Right lobe of liver (tissue), 6 donors: Measurements from ENCODE around the gene SHISA9. TPM values are rescaled to one million over a fixed set of nuclear protein-coding genes. Genes with fewer than 3 reads are reported as not detected.
"Not testable (repeated sequence)": the region's sequence is repeated elsewhere in the genome, so short reads cannot be mapped to it uniquely, and the experiment has no call there.

ENCODE experiments used
- ATAC-seq, 4 donors: fragments of 200-7000 bp; cut with Tn5 transposase; one replicate each; pipeline ENCODE4 v1.9.1; 2020; ENCODE audit warnings: mild to moderate bottlenecking in 4 of 4, moderate library complexity in 4 of 4
- DNase-seq, 3 donors: peaks; one replicate each; pipeline ENCODE4 v3.0.0-alpha.2; 2020
- H3K27ac ChIP-seq, 3 donors: fragments of 200-600 bp; one replicate each; pipeline ENCODE4 v1.8.0; 2022
- H3K27me3 ChIP-seq, 2 donors: fragments of 200-600 bp; one replicate each; pipeline ENCODE4 v1.8.0; 2022
- H3K36me3 ChIP-seq, 4 donors: fragments of 200-600 bp; sonication (generic) in 1 of 4; one replicate each; pipeline versions ENCODE4 v1.5.1 to v1.8.0; 2017 to 2022; ENCODE audit warnings: control low read depth in 1 of 4
- H3K4me1 ChIP-seq, 4 donors: fragments of 200-600 bp; sonication (generic) in 1 of 4; one replicate each; pipeline versions ENCODE4 v1.5.1 to v1.8.0; 2017 to 2022; ENCODE audit warnings: control low read depth in 1 of 4
- H3K4me3 ChIP-seq, 3 donors: fragments of 200-600 bp; one replicate each; pipeline ENCODE4 v1.8.0; 2022
- H3K9me3 ChIP-seq, 4 donors: fragments of 200-600 bp; sonication (generic) in 1 of 4; one replicate each; pipeline versions ENCODE4 v1.5.1 to v1.8.0; 2017 to 2022; ENCODE audit warnings: control low read depth in 1 of 4
- POLR2A ChIP-seq: fragments of 450-650 bp; IDR thresholded peaks from one replicate; pipeline ENCODE4 v1.6.1; 2017; ENCODE audit warnings: antibody characterized with exemption, mild to moderate bottlenecking
- WGBS: methylation state at CpG from one replicate; pipeline ENCODE4 v1.1.6; 2018; ENCODE audit warnings: low coverage, low lambda C conversion rate; ENCODE audit not compliant: insufficient coverage; ENCODE audit errors: missing lambda C conversion rate; 5-methylcytosine and 5-hydroxymethylcytosine counted together
- intact Hi-C, 2 donors: fragments of 100-400 bp; cut with DNase I; formaldehyde crosslinking; loops; one replicate each; pipeline versions ENCODE4 v1.11.2 to v1.14.1; 2022
- total RNA-seq, 6 experiments: library from RNA; depleted of rRNA in 2 of 6; stranded (reverse); fragments of >200 nt in 2 of 6; fragmentation: NEBNext Ultra II Directional in 3 of 6; extraction: Animal tissue kit (Norgen Biotek cat#: 25700) in 3 of 6; gene quantifications; one replicate each; pipeline versions ENCODE4 v1.1.0 to v1.2.4, GENCODE V29; 2016 to 2023
- TF ChIP-seq, protein P1 (sequence below), 4 donors: fragments of 200-600 bp in 3 of 4; fragments of 450-650 bp in 1 of 4; IDR thresholded peaks; one replicate each; pipeline versions ENCODE4 v1.5.1 to v1.8.0; 2016 to 2022; ENCODE audit warnings: antibody characterized with exemption in 4 of 4, mild to moderate bottlenecking in 2 of 4
- donor health status: DM: no; HTN: yes; CAD: no.
- donor health status: DM: no; HTN: no; CAD: no.
- donor health status: DM: no; HTN: no; CAD: no.
- donor health status: DM: no; HTN: yes; CAD: no.
- donor health status: DM: no; HTN: yes; CAD: no.

SHISA9 gene
- total RNA-seq, 6 experiments from 2014 or later, result 0.02 to 0.06 TPM; not detected in 4

DNA sequence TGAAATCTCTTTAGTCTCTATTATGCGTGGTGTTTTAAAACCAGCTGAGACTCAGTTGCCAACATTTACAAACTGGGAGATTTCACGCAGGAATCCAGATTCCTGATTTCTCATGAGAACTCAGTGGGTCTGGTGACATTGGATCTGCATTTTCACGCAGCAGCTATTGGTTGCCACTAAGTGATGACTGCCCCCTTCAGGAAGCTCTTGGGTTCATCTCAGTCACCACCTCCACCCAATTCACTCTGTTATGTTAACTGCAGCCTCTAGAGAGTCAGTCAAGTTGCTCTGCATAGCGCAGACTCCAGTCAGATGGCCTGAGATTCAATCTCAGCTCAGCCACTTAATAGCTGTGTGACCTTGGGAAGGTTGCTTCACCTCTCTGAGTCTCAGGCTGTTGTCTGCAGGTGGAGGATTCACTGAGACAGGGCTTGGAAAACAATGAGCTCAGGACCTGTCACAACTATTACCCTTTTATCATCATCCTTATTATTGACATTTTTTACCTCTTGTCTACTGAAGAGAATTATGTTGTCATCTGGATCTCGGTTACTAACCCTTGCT, 6.4 kb downstream of the SHISA9 start:
- intact Hi-C loops, result no loop called here
- ATAC-seq, result no peak
- 37% methylated on average over 5 of the region's 5 CpGs for WGBS
- Histone ChIP-seq H3K27ac (no peak overlapping the region), H3K4me3 (no peak overlapping the region), H3K27me3 (peaks cover 0 to 5% of the 10 kb centered on the region in 2 donors), H3K9me3 (no peaks in the 10 kb centered on the region), H3K36me3 (no peaks in the 10 kb centered on the region), H3K4me1 (peaks cover 0 to 6% (median 0%) of the 10 kb centered on the region in 4 donors)
- no peak for TF ChIP-seq POLR2A
- TF ChIP-seq, protein P1, sequence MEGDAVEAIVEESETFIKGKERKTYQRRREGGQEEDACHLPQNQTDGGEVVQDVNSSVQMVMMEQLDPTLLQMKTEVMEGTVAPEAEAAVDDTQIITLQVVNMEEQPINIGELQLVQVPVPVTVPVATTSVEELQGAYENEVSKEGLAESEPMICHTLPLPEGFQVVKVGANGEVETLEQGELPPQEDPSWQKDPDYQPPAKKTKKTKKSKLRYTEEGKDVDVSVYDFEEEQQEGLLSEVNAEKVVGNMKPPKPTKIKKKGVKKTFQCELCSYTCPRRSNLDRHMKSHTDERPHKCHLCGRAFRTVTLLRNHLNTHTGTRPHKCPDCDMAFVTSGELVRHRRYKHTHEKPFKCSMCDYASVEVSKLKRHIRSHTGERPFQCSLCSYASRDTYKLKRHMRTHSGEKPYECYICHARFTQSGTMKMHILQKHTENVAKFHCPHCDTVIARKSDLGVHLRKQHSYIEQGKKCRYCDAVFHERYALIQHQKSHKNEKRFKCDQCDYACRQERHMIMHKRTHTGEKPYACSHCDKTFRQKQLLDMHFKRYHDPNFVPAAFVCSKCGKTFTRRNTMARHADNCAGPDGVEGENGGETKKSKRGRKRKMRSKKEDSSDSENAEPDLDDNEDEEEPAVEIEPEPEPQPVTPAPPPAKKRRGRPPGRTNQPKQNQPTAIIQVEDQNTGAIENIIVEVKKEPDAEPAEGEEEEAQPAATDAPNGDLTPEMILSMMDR (IDR thresholded peaks at IDR 0.05), result peak in 1 of 4 donors; percentile 16
- DNase-seq, result no peak

DNA sequence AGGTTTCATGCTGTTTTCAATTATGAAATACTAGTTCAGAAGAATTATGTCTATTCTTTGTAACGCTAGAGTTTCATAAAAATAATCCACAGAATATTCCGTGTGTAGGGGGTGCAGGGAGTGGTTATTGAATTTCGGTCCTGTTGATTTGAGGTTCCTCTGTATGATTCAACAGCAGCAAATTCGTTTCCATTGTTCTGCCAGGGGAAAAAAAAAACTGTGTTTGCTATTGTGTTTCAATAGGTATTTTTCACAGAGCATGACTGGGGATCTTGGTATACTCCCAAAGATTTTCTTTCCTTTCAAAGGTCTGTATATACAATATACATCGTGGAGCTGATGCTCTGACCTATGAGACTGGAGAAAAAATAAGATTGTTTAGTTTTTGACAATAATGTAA, 15.8 kb downstream of the SHISA9 start:
- H3K36me3 ChIP-seq, result no peaks in the 10 kb centered on the region
- H3K9me3 ChIP-seq, result no peaks in the 10 kb centered on the region
- TF ChIP-seq, protein P1 (IDR thresholded peaks at IDR 0.05), result no peak
- TF ChIP-seq POLR2A, result no peak
- DNase-seq (no peak), ATAC-seq (no peak)
- H3K4me1 ChIP-seq, result no peaks in the 10 kb centered on the region
- intact Hi-C loops, result no loop called here
- 53% methylated on average over 5 of the region's 5 CpGs for WGBS
- no peaks in the 10 kb centered on the region for H3K27me3 ChIP-seq
- no peak overlapping the region for H3K27ac ChIP-seq
- H3K4me3 ChIP-seq, result no peak overlapping the region

DNA sequence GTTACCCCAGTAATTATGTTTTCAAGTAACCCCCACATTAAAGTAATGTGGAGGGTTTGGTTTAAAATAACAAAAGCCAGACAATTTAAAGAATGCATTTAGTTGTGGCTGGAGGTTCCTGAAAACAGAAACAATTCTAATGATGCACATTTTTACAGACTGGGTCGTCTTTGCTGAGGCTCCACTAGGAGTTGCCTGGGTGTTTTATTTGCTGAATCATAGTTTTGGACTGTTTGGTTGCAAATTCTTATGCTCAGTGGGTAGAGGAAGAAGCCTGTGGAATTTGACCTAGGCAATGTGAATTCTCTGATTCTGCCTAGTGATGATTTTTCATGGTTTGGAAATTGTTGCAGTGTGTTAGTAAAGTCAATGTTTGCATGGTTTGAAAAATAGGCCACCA, 16.3 kb downstream of the SHISA9 start:
- Histone ChIP-seq H3K27me3 (no peaks in the 10 kb centered on the region), H3K9me3 (no peaks in the 10 kb centered on the region), H3K4me3 (no peak overlapping the region), H3K4me1 (no peaks in the 10 kb centered on the region), H3K27ac (no peak overlapping the region), H3K36me3 (no peaks in the 10 kb centered on the region)
- ATAC-seq, result no peak
- intact Hi-C loops, result no loop called here
- no peak for DNase-seq
- TF ChIP-seq POLR2A, result no peak
- TF ChIP-seq, protein P1 (IDR thresholded peaks at IDR 0.05), result no peak
- 11% methylated on average over 1 of the region's 1 CpG for WGBS

DNA sequence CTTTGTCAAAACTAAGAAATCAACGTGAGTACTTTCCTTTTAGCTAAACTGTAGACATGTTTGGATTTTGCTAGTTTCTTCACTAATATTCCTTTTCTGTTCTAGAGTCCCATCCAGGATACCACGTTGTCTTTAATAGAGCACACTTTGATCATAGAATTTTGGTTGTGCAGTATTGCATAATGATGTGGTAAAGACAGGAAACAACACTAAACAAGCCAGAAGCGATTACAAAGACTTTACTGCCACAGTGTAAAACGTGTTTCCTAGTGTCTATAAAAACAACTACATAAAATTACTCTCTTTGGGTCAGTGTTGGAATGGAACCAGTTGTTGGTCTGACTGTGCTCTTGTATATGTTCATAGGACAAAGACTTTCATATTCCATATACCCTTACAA, 19.3 kb downstream of the SHISA9 start:
- no peak for ATAC-seq
- no peaks in the 10 kb centered on the region for H3K27me3 ChIP-seq
- H3K27ac ChIP-seq, result no peak overlapping the region
- no peaks in the 10 kb centered on the region for H3K4me1 ChIP-seq
- H3K36me3 ChIP-seq, result no peaks in the 10 kb centered on the region
- DNase-seq, result no peak
- intact Hi-C loops, result no loop called here
- H3K9me3 ChIP-seq, result no peaks in the 10 kb centered on the region
- TF ChIP-seq, protein P1 (IDR thresholded peaks at IDR 0.05), result no peak
- no peak for TF ChIP-seq POLR2A
- H3K4me3 ChIP-seq, result no peak overlapping the region
- WGBS, result 41% methylated on average over 4 of the region's 4 CpGs

DNA sequence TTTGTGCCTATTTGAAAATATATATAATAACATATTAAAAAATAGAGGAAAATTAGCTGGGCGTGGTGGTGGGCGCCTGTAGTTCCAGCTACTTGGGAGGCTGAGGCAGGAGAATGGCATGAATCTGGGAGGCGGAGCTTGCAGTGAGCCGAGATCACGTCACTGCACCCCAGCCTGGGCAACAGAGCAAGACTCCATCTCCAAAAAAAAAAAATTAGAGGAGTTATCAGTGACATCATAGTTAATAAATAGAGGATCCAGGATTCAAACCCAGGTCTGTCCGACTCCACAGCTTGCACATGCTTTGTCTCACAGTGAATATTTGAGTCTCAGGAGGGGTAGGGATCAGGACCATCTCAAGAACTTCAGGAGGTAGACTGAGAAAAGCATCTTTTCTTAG, 22.2 kb downstream of the SHISA9 start:
- H3K4me1 ChIP-seq, H3K27me3 ChIP-seq, H3K4me3 ChIP-seq, ATAC-seq, H3K9me3 ChIP-seq, intact Hi-C loops, H3K27ac ChIP-seq, H3K36me3 ChIP-seq, DNase-seq: not testable (repeated sequence)
- WGBS, result 64% methylated on average over 5 of the region's 6 CpGs
